Measurements from ENCODE around the gene ZNF277. TPM values are rescaled to one million over a fixed set of nuclear protein-coding genes. Genes with fewer than 3 reads are reported as not detected.

The ZNF277 gene
- total and polyA plus RNA-seq, 10 of the 15 experiments (the other 5 are each of a cell fraction or from before 2014, with no cell fraction given): 10.6 to 33.9 (median 22.0) TPM

DNA sequence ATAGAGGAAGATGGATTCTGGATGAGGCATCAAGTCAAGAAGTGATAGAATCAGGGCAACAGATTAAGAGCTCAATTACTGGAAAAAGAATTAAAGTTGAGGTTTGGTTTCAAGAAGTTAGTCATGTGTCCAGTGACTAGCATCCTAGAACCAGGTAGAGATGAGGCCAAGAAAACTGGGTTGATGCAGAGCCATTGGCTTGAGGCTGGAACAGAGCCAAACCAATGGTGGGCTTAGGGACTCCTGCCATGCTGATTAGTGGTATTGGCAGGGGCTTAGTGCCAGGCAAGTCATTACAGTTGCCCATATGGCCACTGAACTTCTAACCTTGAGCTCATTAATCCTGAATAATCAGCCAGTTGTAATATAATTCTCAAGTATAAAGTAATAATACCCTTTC is 18.5 kb downstream of the ZNF277 start:
- FAIRE-seq: no peak
- H3K79me2 ChIP-seq (ENCODE audit: control insufficient read depth, insufficient read depth, low read length): no peaks in the 10 kb centered on the region; the same call in none of the 2 replicates
- H3K4me1 ChIP-seq (ENCODE audit: control insufficient read depth, insufficient read depth, low read length): no peaks in the 10 kb centered on the region
- H3K9ac ChIP-seq (ENCODE audit: control insufficient read depth, insufficient read depth, low read length): no peak overlapping the region
- no peak for ATAC-seq
- intact Hi-C loops (cut with micrococcal nuclease; ENCODE audit: unreplicated experiment) (no loop called here), in situ Hi-C loops (cut with MboI) (no loop called here)
- ChIA-PET SMC1A (ENCODE audit: uncharacterized antibody, unreplicated experiment) (interaction anchor here (1.3 kb wide), 1 partner anchor 66 kb away, joined by 4 read pairs; no protein-coding TSS in a partner anchor), RAD21 (ENCODE audit: unreplicated experiment) (no interaction called here), CTCF (no interaction called here), POLR2A (interaction anchor here (0.7 kb wide), 1 partner anchor 33 kb away, joined by 3 read pairs; no protein-coding TSS in a partner anchor)
- H3K4me2 ChIP-seq (ENCODE audit: control insufficient read depth, insufficient read depth): no peak overlapping the region
- H3K9me3 ChIP-seq (replicated peaks; ENCODE audit: control insufficient read depth, insufficient read depth, low read length): peaks cover 1% of the 10 kb centered on the region; the same call in 1 of the 3 replicates
- no peaks in the 10 kb centered on the region for H3K36me3 ChIP-seq (ENCODE audit: control insufficient read depth in 2 of 2, insufficient read depth in 2 of 2, low read length in 1 of 2)
- no peak overlapping the region for H3K4me3 ChIP-seq
- no peak overlapping the region for H2AFZ ChIP-seq (ENCODE audit: control insufficient read depth, low read depth, low read length)
- H3K27ac ChIP-seq (ENCODE audit: control insufficient read depth, insufficient read depth): no peak overlapping the region
- no peaks in the 10 kb centered on the region for H4K20me1 ChIP-seq (ENCODE audit: control insufficient read depth, insufficient read depth)
- TF ChIP-seq NR2C1 (IDR thresholded peaks at IDR 0.05) (no peak), NFIC (IDR thresholded peaks at IDR 0.05; ENCODE audit: low read depth, low read length) (no peak), ZNF207 (IDR thresholded peaks at IDR 0.05; ENCODE audit: borderline replicate concordance) (no peak), POLR2AphosphoS2 (IDR thresholded peaks at IDR 0.05; ENCODE audit: low read depth, low read length) (no peak), SMAD5 (IDR thresholded peaks at IDR 0.05; ENCODE audit: low read depth) (no peak), SMAD1 (IDR thresholded peaks at IDR 0.05; ENCODE audit: low read depth, partially characterized antibody) (no peak)
- TF ChIP-seq, protein P1, sequence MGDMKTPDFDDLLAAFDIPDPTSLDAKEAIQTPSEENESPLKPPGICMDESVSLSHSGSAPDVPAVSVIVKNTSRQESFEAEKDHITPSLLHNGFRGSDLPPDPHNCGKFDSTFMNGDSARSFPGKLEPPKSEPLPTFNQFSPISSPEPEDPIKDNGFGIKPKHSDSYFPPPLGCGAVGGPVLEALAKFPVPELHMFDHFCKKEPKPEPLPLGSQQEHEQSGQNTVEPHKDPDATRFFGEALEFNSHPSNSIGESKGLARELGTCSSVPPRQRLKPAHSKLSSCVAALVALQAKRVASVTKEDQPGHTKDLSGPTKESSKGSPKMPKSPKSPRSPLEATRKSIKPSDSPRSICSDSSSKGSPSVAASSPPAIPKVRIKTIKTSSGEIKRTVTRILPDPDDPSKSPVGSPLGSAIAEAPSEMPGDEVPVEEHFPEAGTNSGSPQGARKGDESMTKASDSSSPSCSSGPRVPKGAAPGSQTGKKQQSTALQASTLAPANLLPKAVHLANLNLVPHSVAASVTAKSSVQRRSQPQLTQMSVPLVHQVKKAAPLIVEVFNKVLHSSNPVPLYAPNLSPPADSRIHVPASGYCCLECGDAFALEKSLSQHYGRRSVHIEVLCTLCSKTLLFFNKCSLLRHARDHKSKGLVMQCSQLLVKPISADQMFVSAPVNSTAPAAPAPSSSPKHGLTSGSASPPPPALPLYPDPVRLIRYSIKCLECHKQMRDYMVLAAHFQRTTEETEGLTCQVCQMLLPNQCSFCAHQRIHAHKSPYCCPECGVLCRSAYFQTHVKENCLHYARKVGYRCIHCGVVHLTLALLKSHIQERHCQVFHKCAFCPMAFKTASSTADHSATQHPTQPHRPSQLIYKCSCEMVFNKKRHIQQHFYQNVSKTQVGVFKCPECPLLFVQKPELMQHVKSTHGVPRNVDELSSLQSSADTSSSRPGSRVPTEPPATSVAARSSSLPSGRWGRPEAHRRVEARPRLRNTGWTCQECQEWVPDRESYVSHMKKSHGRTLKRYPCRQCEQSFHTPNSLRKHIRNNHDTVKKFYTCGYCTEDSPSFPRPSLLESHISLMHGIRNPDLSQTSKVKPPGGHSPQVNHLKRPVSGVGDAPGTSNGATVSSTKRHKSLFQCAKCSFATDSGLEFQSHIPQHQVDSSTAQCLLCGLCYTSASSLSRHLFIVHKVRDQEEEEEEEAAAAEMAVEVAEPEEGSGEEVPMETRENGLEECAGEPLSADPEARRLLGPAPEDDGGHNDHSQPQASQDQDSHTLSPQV (IDR thresholded peaks at IDR 0.05): no peak
- H3K27me3 ChIP-seq (replicated peaks in 1 of 2; ENCODE audit: control insufficient read depth in 2 of 2, insufficient read depth in 2 of 2, low read length in 1 of 2): no peaks in the 10 kb centered on the region
- no peak for DNase-seq (ENCODE audit: low read depth, low spot score)
- BruUV-seq (replicated peaks): no TSS peak
